Measurements from ENCODE around the gene ENTPD8. TPM values are rescaled to one million over a fixed set of nuclear protein-coding genes. Genes with fewer than 3 reads are reported as not detected.
"Not testable (repeated sequence)": the region's sequence is repeated elsewhere in the genome, so short reads cannot be mapped to it uniquely, and the experiment has no call there.

ENTPD8 gene
- total and polyA plus RNA-seq, 2 donors (not counting 3 experiments of a cell fraction or from before 2014, with no cell fraction given) = 0.44 to 0.51 TPM

- no peak overlapping the region for H3K4me2 ChIP-seq (ENCODE audit: insufficient read depth, low read length)
- dilution Hi-C loops (cut with MboI; ENCODE audit: extremely low pct_ligation_motif_present, low sequenced_read_pairs) = no loop called here
- H3K4me3 ChIP-seq (replicated peaks in 1 of 3; ENCODE audit: insufficient read depth in 1 of 3, low read depth in 1 of 3, low read length in 3 of 3) = no peak overlapping the region
- H3K27me3 ChIP-seq (ENCODE audit: control insufficient read depth in 2 of 2, insufficient read depth in 2 of 2, low read length in 2 of 2) = no peaks in the 10 kb centered on the region
- no peaks in the 10 kb centered on the region for H3K9me3 ChIP-seq (replicated peaks; ENCODE audit: control insufficient read depth, insufficient read depth, low read length)
- H4K20me1 ChIP-seq (replicated peaks; ENCODE audit: control insufficient read depth, extremely low read depth, insufficient read depth, low read length) = no peaks in the 10 kb centered on the region
- no peaks in the 10 kb centered on the region for H3K9me1 ChIP-seq (replicated peaks; ENCODE audit: control insufficient read depth, extremely low read depth, insufficient read depth, low read length)
- no peak for TF ChIP-seq MYC (IDR thresholded peaks at IDR 0.05; ENCODE audit: low read depth, low read length)
- no peak for TF ChIP-seq POLR2A (IDR thresholded peaks at IDR 0.05; ENCODE audit: low read depth, low read length)
- TF ChIP-seq POLR2AphosphoS5 (IDR thresholded peaks at IDR 0.05; ENCODE audit: insufficient read depth, low read depth, low read length) = no peak
- TF ChIP-seq, protein P1, sequence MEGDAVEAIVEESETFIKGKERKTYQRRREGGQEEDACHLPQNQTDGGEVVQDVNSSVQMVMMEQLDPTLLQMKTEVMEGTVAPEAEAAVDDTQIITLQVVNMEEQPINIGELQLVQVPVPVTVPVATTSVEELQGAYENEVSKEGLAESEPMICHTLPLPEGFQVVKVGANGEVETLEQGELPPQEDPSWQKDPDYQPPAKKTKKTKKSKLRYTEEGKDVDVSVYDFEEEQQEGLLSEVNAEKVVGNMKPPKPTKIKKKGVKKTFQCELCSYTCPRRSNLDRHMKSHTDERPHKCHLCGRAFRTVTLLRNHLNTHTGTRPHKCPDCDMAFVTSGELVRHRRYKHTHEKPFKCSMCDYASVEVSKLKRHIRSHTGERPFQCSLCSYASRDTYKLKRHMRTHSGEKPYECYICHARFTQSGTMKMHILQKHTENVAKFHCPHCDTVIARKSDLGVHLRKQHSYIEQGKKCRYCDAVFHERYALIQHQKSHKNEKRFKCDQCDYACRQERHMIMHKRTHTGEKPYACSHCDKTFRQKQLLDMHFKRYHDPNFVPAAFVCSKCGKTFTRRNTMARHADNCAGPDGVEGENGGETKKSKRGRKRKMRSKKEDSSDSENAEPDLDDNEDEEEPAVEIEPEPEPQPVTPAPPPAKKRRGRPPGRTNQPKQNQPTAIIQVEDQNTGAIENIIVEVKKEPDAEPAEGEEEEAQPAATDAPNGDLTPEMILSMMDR (IDR thresholded peaks at IDR 0.05; ENCODE audit: extremely low read depth in 1 of 2, insufficient read depth in 1 of 2, low read depth in 1 of 2, low read length in 2 of 2) = no peak
- TF ChIP-seq JUN (IDR thresholded peaks at IDR 0.05; ENCODE audit: borderline replicate concordance, insufficient read depth, insufficient read length, low read depth) = no peak
- TF ChIP-seq GATA2 (IDR thresholded peaks at IDR 0.05; ENCODE audit: insufficient read depth, insufficient read length, low read depth, low read length) = no peak
- TF ChIP-seq MAX (IDR thresholded peaks at IDR 0.05; ENCODE audit: insufficient read depth, insufficient read length) = no peak
- no peak for TF ChIP-seq FOS (IDR thresholded peaks at IDR 0.05; ENCODE audit: borderline replicate concordance, insufficient read depth, low read length)
- TF ChIP-seq EZH2 (IDR thresholded peaks at IDR 0.05; ENCODE audit: borderline replicate concordance, low read depth, low read length, severe bottlenecking) = no peak
- POLR2A ChIA-PET = no interaction called here
- H3K79me2 ChIP-seq (ENCODE audit: control insufficient read depth, insufficient read depth, low read length) = peaks cover 12% of the 10 kb centered on the region
- BruUV-seq (replicated peaks) = no TSS peak
- intact Hi-C loops (cut with micrococcal nuclease) = no loop called here
- no peak for DNase-seq (ENCODE audit: low read depth, low spot score)
- no peak overlapping the region for H3K9ac ChIP-seq (replicated peaks; ENCODE audit: extremely low read depth, insufficient read depth, low read length)
- H3K36me3 ChIP-seq (ENCODE audit: control insufficient read depth in 2 of 2, extremely low read depth in 1 of 2, insufficient read depth in 2 of 2, low read length in 2 of 2) = no peaks in the 10 kb centered on the region
- no peak for FAIRE-seq
- H3K4me1 ChIP-seq (ENCODE audit: control insufficient read depth, extremely low read depth, insufficient read depth, low read length) = peaks cover 35% of the 10 kb centered on the region
- no peak overlapping the region for H2AFZ ChIP-seq (ENCODE audit: low read depth, low read length)
- CTCF ChIA-PET = interaction anchor here (4.6 kb wide), 1 partner anchor 109 kb away, joined by 36 read pairs; the partner anchor contains the start of gene NRARP
- peak overlapping the region; percentile 75 for H3K27ac ChIP-seq (ENCODE audit: insufficient read depth, low read depth, low read length)
These were observed 30.3 kb downstream of the ENTPD8 start for GRCh38 chr9:137410891-137411249.

GRCh38 chr9:137410236-137410890 is 30.8 kb downstream of the ENTPD8 start:
- H3K9me1 ChIP-seq (replicated peaks; ENCODE audit: control insufficient read depth, extremely low read depth, insufficient read depth, low read length); H3K9ac ChIP-seq (replicated peaks; ENCODE audit: extremely low read depth, insufficient read depth, low read length); H3K4me3 ChIP-seq (replicated peaks in 1 of 3; ENCODE audit: insufficient read depth in 1 of 3, low read depth in 1 of 3, low read length in 3 of 3); H3K4me2 ChIP-seq (ENCODE audit: insufficient read depth, low read length); H3K9me3 ChIP-seq (replicated peaks; ENCODE audit: control insufficient read depth, insufficient read depth, low read length); FAIRE-seq; H2AFZ ChIP-seq (ENCODE audit: low read depth, low read length); DNase-seq (ENCODE audit: low read depth, low spot score); BruUV-seq (replicated peaks); H3K27me3 ChIP-seq (ENCODE audit: control insufficient read depth in 2 of 2, insufficient read depth in 2 of 2, low read length in 2 of 2); H4K20me1 ChIP-seq (replicated peaks; ENCODE audit: control insufficient read depth, extremely low read depth, insufficient read depth, low read length); dilution Hi-C loops (cut with MboI; ENCODE audit: extremely low pct_ligation_motif_present, low sequenced_read_pairs); H3K36me3 ChIP-seq (ENCODE audit: control insufficient read depth in 2 of 2, extremely low read depth in 1 of 2, insufficient read depth in 2 of 2, low read length in 2 of 2); POLR2A ChIA-PET; intact Hi-C loops (cut with micrococcal nuclease): not testable (repeated sequence)
- Histone ChIP-seq H3K79me2 (ENCODE audit: control insufficient read depth, insufficient read depth, low read length) (peaks cover 12% of the 10 kb centered on the region), H3K4me1 (ENCODE audit: control insufficient read depth, extremely low read depth, insufficient read depth, low read length) (peaks cover 35% of the 10 kb centered on the region), H3K27ac (ENCODE audit: insufficient read depth, low read depth, low read length) (peak overlapping the region; percentile 75)
- CTCF ChIA-PET = interaction anchor here (0.6 to 4.6 kb wide), 5 partner anchors 13 to 174 kb away, joined by 3 to 36 read pairs (median 5); partner anchors contain the start of genes EXD3, NOXA1 and NRARP

Data from endothelial cell of umbilical vein (primary cell).